Skin epidermis (tissue), 12 donors: Measurements from ENCODE around the gene OASL.

Experiments used
- H3K27ac ChIP-seq, 21 experiments: fragments of 200-600 bp; sonication (generic) in 11 of 21; one replicate each; pipeline ENCODE4 v1.5.0; 2020; ENCODE audit warnings: mild to moderate bottlenecking in 3 of 21, inconsistent platforms in 2 of 21, moderate library complexity in 2 of 21
- H3K4me3 ChIP-seq, 7 experiments: fragments of 200-600 bp; sonication (generic) in 2 of 7; one replicate each; pipeline ENCODE4 v1.5.0; 2020; ENCODE audit warnings: inconsistent platforms in 2 of 7, mild to moderate bottlenecking in 2 of 7, moderate library complexity in 1 of 7

OASL gene

GRCh38 chr12:120996133-120996746, 42.8 kb downstream of the OASL start:
- Histone ChIP-seq H3K4me3 (no peak overlapping the region), H3K27ac (no peak overlapping the region)

DNA sequence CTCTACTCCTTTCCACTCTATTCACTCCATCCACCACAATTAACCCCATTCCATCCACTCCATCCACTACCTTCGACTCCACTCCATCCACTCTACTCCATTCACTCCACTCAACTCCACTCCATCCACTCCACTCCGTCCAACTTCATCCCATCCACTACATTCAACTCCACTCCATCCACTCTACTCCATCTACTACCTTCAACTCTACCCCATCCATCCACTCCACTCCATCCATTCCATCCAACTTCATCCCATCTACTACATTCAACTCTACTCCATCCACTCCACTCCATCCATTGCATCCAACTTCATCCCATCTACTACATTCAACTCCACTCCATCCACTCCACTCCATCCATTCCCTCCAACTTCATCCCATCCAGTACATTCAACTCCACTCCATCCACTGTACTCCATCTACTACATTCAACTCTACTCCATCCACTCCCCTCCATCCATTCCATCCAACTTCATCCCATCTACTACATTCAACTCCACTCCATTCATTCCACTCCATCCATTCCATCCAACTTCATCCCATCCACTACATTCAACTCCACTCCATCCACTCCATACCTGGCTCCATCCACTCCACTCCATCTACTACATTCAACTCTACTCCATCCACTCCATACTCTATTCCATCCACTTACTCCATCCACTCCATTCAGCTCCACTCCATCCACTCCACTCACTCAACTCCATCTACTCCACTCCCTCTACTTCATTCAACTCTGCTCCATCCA, 44.3 kb downstream of the OASL start:
- Histone ChIP-seq H3K27ac (no peak overlapping the region), H3K4me3 (no peak overlapping the region)

DNA sequence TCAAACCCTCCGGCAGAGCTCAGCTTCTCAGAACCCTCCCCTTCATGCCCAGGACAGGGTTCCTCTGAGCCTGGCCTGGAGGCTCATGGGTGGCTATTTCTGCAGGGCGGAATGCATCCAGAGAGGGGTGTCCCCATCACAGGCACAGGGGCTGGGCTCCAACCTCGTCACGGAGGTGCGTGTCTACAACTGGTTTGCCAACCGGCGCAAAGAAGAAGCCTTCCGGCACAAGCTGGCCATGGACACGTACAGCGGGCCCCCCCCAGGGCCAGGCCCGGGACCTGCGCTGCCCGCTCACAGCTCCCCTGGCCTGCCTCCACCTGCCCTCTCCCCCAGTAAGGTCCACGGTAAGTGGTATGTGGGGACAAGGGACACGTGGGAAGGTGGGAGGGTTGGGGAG, 45.0 kb downstream of the OASL start:
- no peak overlapping the region for H3K4me3 ChIP-seq
- no peak overlapping the region for H3K27ac ChIP-seq

- no peak overlapping the region for H3K4me3 ChIP-seq
- H3K27ac ChIP-seq = no peak overlapping the region
Measured at GRCh38 chr12:120993496-120993895, 45.5 kb downstream of the OASL start.

DNA sequence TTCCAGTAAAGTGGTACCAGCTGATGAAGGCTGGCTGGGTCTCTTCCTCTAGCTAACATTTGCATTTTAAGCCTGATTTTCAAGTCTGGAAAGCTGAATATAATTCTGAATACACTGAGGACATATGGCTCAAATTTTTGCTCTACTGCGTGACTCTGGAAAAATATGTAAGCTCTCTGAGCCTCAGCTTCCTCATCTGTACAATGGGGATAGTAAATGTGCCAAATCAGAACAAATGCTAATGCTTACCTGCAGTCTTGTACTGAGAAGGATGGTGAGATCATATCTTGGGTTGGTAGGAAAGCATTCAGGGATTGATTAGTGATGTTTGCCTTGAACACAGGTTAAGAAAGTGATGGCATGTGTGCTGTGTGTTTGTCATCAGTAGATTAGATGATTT, 46.1 kb downstream of the OASL start:
- Histone ChIP-seq H3K27ac (no peak overlapping the region), H3K4me3 (no peak overlapping the region)

DNA sequence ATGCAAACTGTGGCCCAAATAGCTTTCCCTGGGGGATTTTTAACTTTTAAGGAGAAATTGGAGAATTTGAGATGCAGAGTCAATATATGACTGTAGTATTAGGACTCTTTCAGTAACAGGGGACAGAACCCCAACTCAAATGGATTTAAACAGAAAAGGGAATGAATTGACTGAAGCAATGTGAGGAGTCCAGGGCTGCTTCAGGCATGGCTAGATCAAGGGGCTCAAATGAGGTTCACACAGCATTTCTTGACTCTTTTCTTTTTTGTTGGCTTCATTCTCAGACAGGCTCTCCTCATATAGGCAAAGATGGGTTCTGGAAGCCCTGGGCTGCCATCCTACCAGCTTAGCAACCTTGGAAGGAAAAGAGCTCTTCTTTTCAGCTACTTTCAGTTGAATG, 47.1 kb downstream of the OASL start:
- H3K27ac ChIP-seq = no peak overlapping the region
- no peak overlapping the region for H3K4me3 ChIP-seq

GRCh38 chr12:120990487-120991055, 48.5 kb downstream of the OASL start:
- Histone ChIP-seq H3K27ac (no peak overlapping the region), H3K4me3 (no peak overlapping the region)

DNA sequence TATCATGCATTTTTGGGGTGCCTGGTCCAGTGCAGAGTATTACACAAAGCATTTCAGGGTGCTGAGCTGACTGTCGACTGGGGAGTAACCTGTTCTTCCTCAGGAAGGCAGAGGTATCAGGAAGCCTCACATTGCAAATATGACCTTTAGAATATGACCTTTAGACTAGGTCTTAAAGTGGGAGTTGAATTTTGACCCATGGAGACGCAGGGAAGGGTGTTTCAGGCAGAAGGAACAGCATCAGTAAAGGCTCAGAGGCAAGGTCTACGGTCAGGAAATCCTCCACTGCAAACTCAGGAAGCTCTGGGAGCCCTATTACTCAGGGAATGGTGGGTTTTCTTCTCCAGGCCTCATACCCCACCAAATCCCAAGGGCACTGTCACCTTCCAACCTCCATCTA, 49.4 kb downstream of the OASL start:
- no peak overlapping the region for H3K27ac ChIP-seq
- H3K4me3 ChIP-seq = no peak overlapping the region

GRCh38 chr12:120988658-120989057, 50.4 kb downstream of the OASL start:
- no peak overlapping the region for H3K27ac ChIP-seq

GRCh38 chr12:120988234-120988633, 50.8 kb downstream of the OASL start:
- Histone ChIP-seq H3K27ac (no peak overlapping the region), H3K4me3 (no peak overlapping the region)

More at GRCh38 chr12:120988658-120989057, 50.4 kb downstream of the OASL start:
- no peak overlapping the region for H3K4me3 ChIP-seq

DNA sequence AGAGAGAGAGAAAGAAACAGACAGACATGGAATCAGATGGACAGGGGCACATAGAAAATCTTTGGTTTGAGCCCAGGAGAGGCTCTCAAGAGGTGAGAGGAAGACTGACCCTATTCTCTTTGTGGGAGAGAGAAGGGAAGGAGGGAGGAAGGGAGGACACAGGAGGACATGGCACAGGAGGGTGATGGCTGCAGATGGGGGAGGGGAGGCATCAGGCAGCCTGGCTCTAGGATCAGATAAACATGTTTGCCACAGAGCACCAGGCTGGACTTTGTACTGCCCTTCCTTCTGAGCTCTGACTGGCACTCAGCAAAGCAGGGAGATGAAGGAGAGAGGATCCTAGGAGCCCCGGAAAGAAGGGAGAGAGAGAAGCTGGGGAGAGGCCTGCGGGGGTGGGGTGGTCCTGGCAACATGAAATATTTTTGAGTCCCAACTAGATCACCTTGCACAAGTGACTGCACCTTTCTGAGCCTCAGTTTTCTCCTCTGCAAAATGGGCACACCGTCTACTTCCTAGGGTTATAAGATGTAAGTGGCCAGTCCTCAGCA, 54.6 kb downstream of the OASL start:
- Histone ChIP-seq H3K27ac (no peak overlapping the region), H3K4me3 (no peak overlapping the region)

DNA sequence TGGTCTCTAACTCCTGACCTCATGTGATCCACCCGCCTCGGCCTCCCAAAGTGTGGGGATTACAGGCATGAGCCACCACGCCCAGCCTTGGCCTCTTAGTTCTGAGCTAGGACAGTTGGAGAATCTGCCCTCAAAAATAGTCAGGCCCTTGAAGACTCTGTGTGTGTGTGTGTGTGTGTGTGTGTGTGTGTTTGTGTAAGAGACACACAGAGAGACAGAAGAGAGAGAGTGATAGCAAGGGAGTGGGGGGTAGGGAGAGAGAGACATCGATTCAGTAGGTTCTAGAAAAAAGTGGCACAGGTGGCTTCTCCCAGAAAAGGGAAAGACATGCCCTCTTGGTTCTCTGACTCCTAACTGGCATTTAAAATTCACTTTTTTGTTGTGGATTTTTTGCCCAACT, 55.3 kb downstream of the OASL start:
- H3K4me3 ChIP-seq = no peak overlapping the region

GRCh38 chr12:120982659-120983058, 56.4 kb downstream of the OASL start:
- H3K27ac ChIP-seq = no peak overlapping the region

More for the DNA sequence above, 55.3 kb downstream of the OASL start:
- H3K27ac ChIP-seq = no peak overlapping the region

GRCh38 chr12:120981407-120981941, 57.6 kb downstream of the OASL start:
- Histone ChIP-seq H3K27ac (no peak overlapping the region), H3K4me3 (no peak overlapping the region)

More at GRCh38 chr12:120982659-120983058, 56.4 kb downstream of the OASL start:
- no peak overlapping the region for H3K4me3 ChIP-seq

- no peak overlapping the region for H3K27ac ChIP-seq
- H3K4me3 ChIP-seq = no peak overlapping the region
Measured at GRCh38 chr12:120980800-120981368, 58.2 kb downstream of the OASL start.

DNA sequence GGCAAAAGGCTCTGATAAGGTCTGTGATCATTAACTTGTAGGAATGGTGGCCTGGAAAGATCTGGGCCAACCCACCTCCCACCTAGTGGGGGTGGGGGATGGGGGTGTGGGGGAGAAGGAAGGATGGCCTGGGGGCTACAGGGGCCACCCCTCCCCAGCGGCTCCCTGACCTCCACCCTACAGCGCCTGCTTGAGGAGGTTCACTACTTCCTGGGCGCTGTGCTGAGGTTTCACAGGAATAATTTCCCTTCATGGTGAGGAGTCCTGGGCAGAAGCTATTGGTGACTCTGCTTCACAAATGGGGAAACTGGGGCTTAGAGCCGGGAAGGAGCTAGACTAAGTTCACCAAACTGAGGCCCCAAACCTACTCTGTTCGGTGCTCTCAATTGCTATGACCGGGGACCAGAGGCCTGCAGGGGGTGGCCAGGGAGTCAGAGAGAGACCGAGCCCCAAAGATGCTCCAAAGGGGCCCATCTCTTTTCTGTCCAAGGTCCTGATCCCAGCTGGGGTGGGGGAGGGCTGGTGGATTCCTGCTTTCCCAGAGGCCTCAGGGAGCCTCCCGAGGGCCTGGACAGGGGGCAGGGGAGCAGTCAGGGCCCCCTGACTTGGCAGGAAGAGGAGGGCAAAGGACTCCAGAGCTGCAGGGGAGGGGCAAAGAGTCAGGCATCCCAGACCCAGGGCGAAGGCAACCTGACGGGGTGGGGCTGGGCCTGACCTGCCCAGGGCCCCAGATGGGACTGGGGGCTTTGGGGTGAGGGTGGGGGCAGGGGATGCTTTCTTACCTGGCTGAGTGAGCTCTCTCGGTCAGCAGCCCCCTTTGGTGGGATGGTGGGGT, 59.0 kb downstream of the OASL start:
- no peak overlapping the region for H3K27ac ChIP-seq
- H3K4me3 ChIP-seq = no peak overlapping the region

DNA sequence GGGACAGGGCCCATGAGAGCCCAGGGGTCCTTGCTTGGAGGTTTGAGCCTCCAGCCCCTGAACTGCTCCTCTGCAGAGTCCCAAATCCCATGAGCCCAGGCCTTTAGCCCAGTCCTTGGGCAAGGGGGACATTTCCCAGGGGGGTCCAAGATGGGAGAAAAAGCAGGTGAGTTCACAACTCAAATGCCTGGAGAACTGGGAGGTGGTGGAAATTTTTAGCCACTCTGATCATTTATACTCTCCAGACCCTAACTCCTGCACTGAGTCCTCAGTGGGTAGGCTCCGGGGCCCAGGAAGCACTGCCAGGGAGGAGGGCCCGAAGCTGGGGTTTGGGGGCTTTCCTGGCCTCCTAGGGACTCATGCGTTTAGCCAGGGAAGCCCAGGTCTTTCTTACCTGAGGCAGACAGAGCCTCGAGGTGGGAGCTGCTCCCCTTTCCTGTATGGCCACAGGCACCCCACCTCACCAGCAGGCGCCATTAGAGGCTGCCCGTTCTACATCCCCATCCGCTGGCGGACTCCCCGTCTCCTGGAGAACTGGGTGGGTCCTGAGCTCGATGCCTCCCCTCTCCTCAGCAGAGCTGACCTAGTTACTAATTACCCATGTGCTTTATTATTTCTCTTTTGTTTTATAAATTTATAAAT, 59.7 kb downstream of the OASL start:
- H3K27ac ChIP-seq = no peak overlapping the region
- no peak overlapping the region for H3K4me3 ChIP-seq

DNA sequence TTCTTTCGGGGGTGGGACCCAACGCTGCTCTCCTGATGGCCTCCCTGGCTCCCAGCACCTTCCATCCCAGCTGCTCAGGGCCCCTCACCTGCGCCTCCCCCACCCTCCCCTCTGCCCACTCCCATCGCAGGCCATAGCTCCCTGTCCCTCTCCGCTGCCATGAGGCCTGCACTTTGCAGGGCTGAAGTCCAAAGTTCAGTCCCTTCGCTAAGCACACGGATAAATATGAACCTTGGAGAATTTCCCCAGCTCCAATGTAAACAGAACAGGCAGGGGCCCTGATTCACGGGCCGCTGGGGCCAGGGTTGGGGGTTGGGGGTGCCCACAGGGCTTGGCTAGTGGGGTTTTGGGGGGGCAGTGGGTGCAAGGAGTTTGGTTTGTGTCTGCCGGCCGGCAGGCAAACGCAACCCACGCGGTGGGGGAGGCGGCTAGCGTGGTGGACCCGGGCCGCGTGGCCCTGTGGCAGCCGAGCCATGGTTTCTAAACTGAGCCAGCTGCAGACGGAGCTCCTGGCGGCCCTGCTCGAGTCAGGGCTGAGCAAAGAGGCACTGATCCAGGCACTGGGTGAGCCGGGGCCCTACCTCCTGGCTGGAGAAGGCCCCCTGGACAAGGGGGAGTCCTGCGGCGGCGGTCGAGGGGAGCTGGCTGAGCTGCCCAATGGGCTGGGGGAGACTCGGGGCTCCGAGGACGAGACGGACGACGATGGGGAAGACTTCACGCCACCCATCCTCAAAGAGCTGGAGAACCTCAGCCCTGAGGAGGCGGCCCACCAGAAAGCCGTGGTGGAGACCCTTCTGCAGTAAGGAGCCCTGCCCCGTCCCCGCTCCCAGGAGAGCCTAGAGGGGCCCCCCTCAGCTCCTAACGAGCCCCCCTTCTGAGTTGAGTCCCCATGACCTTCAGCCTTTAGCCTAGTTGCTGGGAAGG, 60.5 kb downstream of the OASL start, which contains the start of gene HNF1A:
TSS of gene HNF1A (plus strand) at position 248 of the 924 bp plus-strand sequence. CDS start at position 474, 226 bp downstream.
- Histone ChIP-seq H3K4me3 (no peak within 1 kb of the TSS), H3K27ac (no peak within 1 kb of the TSS)
